HG02642 (cell line): Measurements from ENCODE around the gene MOB3A.

ENCODE experiments used
- ATAC-seq: cut with Tn5 transposase; IDR thresholded peaks from one replicate; pipeline ENCODE4 v1.9.1; 2021; ENCODE audit warnings: mild to moderate bottlenecking; ENCODE audit not compliant: unreplicated experiment, poor library complexity

The MOB3A gene

GRCh38 chr19:2061495-2062388 lies 34.4 kb downstream of the MOB3A start:
- ATAC-seq: peak; percentile 80

- peak; percentile 28 for ATAC-seq
Observed at GRCh38 chr19:2060884-2061494, 35.1 kb downstream of the MOB3A start.

- ATAC-seq: no peak
Observed at GRCh38 chr19:2059422-2060201, 36.5 kb downstream of the MOB3A start.

GRCh38 chr19:2058570-2059421 lies 37.3 kb downstream of the MOB3A start:
- no peak for ATAC-seq

GRCh38 chr19:2057484-2058469 lies 38.3 kb downstream of the MOB3A start:
- ATAC-seq: no peak

- no peak for ATAC-seq
Observed at GRCh38 chr19:2056837-2057192, 39.3 kb downstream of the MOB3A start.

- ATAC-seq: no peak
Observed at GRCh38 chr19:2055931-2056836, 39.9 kb downstream of the MOB3A start.

- ATAC-seq: no peak
Observed at GRCh38 chr19:2054763-2055162, 41.4 kb downstream of the MOB3A start.

- ATAC-seq: no peak
Observed at GRCh38 chr19:2053601-2054389, 42.3 kb downstream of the MOB3A start.

GRCh38 chr19:2051773-2052704 lies 44.1 kb downstream of the MOB3A start:
- no peak for ATAC-seq

GRCh38 chr19:2050991-2051772 lies 44.9 kb downstream of the MOB3A start, which contains the start of gene MKNK2:
Gene MKNK2, minus strand, starts transcription at chr19:2051244. Its CDS starts 393 bp downstream, at chr19:2050851.
- ATAC-seq: peak; percentile 65

- ATAC-seq: peak; percentile 4
Observed at GRCh38 chr19:2050349-2050990, 45.7 kb downstream of the MOB3A start.

- ATAC-seq: peak; percentile 6
Observed at GRCh38 chr19:2049741-2050348, 46.3 kb downstream of the MOB3A start.

- no peak for ATAC-seq
Observed at GRCh38 chr19:2048959-2049740, 47.0 kb downstream of the MOB3A start.
